IMR-90 (cell line): ENCODE data around the gene FOXC2. TPM values are rescaled to one million over a fixed set of nuclear protein-coding genes. Genes with fewer than 3 reads are reported as not detected.

Experiments used
- ATAC-seq: fragments of 200-7000 bp; cut with Tn5 transposase; 2 replicates; pipeline ENCODE4 v1.9.1; 2020; ENCODE audit warnings: low read depth, mild to moderate bottlenecking, moderate library complexity
- BruUV-seq: library from RNA; stranded (reverse); fragments of 400-500 nt; replicated peaks from 2 replicates; lab custom pipeline; 2021; lab: Mats Ljungman, UMichigan
- CTCF ChIA-PET: fragments of 300-600 bp; formaldehyde crosslinking; extraction: SDS; loops from one replicate; lab custom pipeline; 2021; ENCODE audit warnings: antibody characterized with exemption; lab: Yijun Ruan, JAX
- POLR2A ChIA-PET: fragments of 300-600 bp; sonication (Branson Sonifier 250); formaldehyde crosslinking; loops from one replicate; lab custom pipeline; 2022; ENCODE audit warnings: antibody characterized with exemption; ENCODE audit not compliant: unreplicated experiment; lab: Charles Lee
- DNase-seq: peaks from one replicate; pipeline ENCODE4 v3.0.0; 2013
- H2AFZ ChIP-seq: replicated peaks from 2 replicates; pipeline ENCODE3; 2013; ENCODE audit warnings: low read length, mild to moderate bottlenecking; ENCODE audit not compliant: poor library complexity
- H2AK5ac ChIP-seq: 2 replicates; pipeline ENCODE4 v1.6.1; 2013; ENCODE audit warnings: low read depth, low read length, inconsistent platforms
- H2AK9ac ChIP-seq: replicated peaks from 2 replicates; pipeline ENCODE3; 2013; ENCODE audit warnings: mild to moderate bottlenecking, low read depth, low read length, moderate library complexity; ENCODE audit not compliant: poor library complexity
- H2BK120ac ChIP-seq: 2 replicates; pipeline ENCODE4 v1.6.1; 2013; ENCODE audit warnings: low read depth, low read length, inconsistent platforms
- H2BK15ac ChIP-seq: 3 replicates; pipeline ENCODE4 v1.6.1; 2013; ENCODE audit warnings: low read depth, low read length, inconsistent platforms
- H2BK20ac ChIP-seq: 2 replicates; pipeline ENCODE4 v1.6.1; 2013; ENCODE audit warnings: low read depth, mild to moderate bottlenecking, inconsistent platforms, low read length, moderate library complexity
- H2BK5ac ChIP-seq: 2 replicates; pipeline ENCODE4 v1.6.1; 2013; ENCODE audit warnings: mild to moderate bottlenecking, low read depth, low read length, inconsistent platforms; ENCODE audit not compliant: poor library complexity, severe bottlenecking
- H3K14ac ChIP-seq: replicated peaks from 2 replicates; pipeline ENCODE4 v1.6.1; 2013; ENCODE audit warnings: low read depth, low read length, inconsistent platforms
- H3K18ac ChIP-seq: 2 replicates; pipeline ENCODE4 v1.6.1; 2013; ENCODE audit warnings: low read depth, low read length, control low read depth
- H3K23ac ChIP-seq: 2 replicates; pipeline ENCODE4 v1.6.1; 2013; ENCODE audit warnings: low read depth, low read length, inconsistent platforms
- H3K27ac ChIP-seq: 2 replicates; pipeline ENCODE4 v1.5.1; 2013; ENCODE audit warnings: mild to moderate bottlenecking, control low read depth, low read length; ENCODE audit not compliant: insufficient read depth
- H3K27me3 ChIP-seq: 2 replicates; pipeline ENCODE4 v1.6.1; 2013; ENCODE audit warnings: low read length; ENCODE audit not compliant: control insufficient read depth, insufficient read depth
- H3K36me3 ChIP-seq: 2 replicates; pipeline ENCODE4 v1.6.1; 2013; ENCODE audit warnings: low read length, mixed read lengths; ENCODE audit not compliant: control insufficient read depth, insufficient read depth
- H3K4ac ChIP-seq: 2 replicates; pipeline ENCODE4 v1.6.1; 2013; ENCODE audit warnings: low read depth, low read length, inconsistent platforms
- H3K4me1 ChIP-seq: 2 replicates; pipeline ENCODE4 v1.6.1; 2013; ENCODE audit warnings: low read length, mixed read lengths; ENCODE audit not compliant: control insufficient read depth, insufficient read depth
- H3K4me2 ChIP-seq: 2 replicates; pipeline ENCODE4 v1.6.1; 2013; ENCODE audit warnings: low read depth, mild to moderate bottlenecking, control low read depth, low read length, moderate library complexity
- H3K4me3 ChIP-seq: 2 replicates; pipeline ENCODE4 v1.5.1; 2013; ENCODE audit warnings: low read depth, mild to moderate bottlenecking, control low read depth, low read length, moderate library complexity; ENCODE audit not compliant: insufficient read depth
- H3K56ac ChIP-seq: 2 replicates; pipeline ENCODE4 v1.6.1; 2013; ENCODE audit warnings: low read length, inconsistent platforms; ENCODE audit not compliant: insufficient read depth; ENCODE audit errors: extremely low read depth
- H3K79me1 ChIP-seq, 2 experiments: 2 replicates each; pipeline ENCODE4 v1.6.1; 2013; ENCODE audit warnings: low read length in 2 of 2, inconsistent platforms in 1 of 2, low read depth in 1 of 2
- H3K9ac ChIP-seq: 2 replicates; pipeline ENCODE4 v1.6.1; 2013; ENCODE audit warnings: low read depth, low read length, control low read depth
- H3K9me1 ChIP-seq: 2 replicates; pipeline ENCODE4 v1.6.1; 2013; ENCODE audit warnings: low read length, inconsistent platforms; ENCODE audit not compliant: insufficient read depth
- H3K9me3 ChIP-seq: 2 replicates; pipeline ENCODE4 v1.6.1; 2013; ENCODE audit warnings: low read length; ENCODE audit not compliant: control insufficient read depth, insufficient read depth
- H4K20me1 ChIP-seq: 2 replicates; pipeline ENCODE4 v1.6.1; 2013; ENCODE audit warnings: low read length, inconsistent platforms; ENCODE audit not compliant: insufficient read depth
- H4K5ac ChIP-seq: 2 replicates; pipeline ENCODE4 v1.6.1; 2013; ENCODE audit warnings: mild to moderate bottlenecking, low read depth, low read length, control low read depth
- H4K8ac ChIP-seq, 2 experiments: 2 replicates each; pipeline ENCODE4 v1.6.1; 2013; ENCODE audit warnings: low read depth in 2 of 2, low read length in 2 of 2, control low read depth in 1 of 2, inconsistent platforms in 1 of 2
- H4K91ac ChIP-seq: 2 replicates; pipeline ENCODE4 v1.6.1; 2013; ENCODE audit warnings: low read depth, low read length, inconsistent platforms; ENCODE audit not compliant: insufficient read depth
- BHLHE40 ChIP-seq: fragments of 150-350 bp; IDR thresholded peaks from 2 replicates; pipeline ENCODE4 v1.6.1; 2016; ENCODE audit warnings: mild to moderate bottlenecking, low read depth, low read length
- CEBPB ChIP-seq: IDR thresholded peaks from 2 replicates; pipeline ENCODE4 v1.6.1; 2012; ENCODE audit warnings: low read depth, low read length, improper control_type of control experiment
- RAD21 ChIP-seq: IDR thresholded peaks from 2 replicates; pipeline ENCODE4 v1.6.1; 2012; ENCODE audit warnings: low read length, improper control_type of control experiment
- WGBS, 2 experiments: methylation state at CpG; one replicate each; pipeline versions ENCODE4 v1.1.5 to v1.1.7; 2013; ENCODE audit warnings: missing lambda C conversion rate in 2 of 2; ENCODE audit not compliant: insufficient read length in 1 of 2; ENCODE audit errors: extremely low coverage in 2 of 2; 5-methylcytosine and 5-hydroxymethylcytosine counted together
- dilution Hi-C: fragments of 300-500 bp; cut with HindIII; formaldehyde crosslinking; loops from one replicate; pipeline ENCODE4 v1.14.3; 2018; ENCODE audit warnings: low sequenced_read_pairs; ENCODE audit not compliant: unreplicated experiment
- in situ Hi-C: fragments of 300-500 bp; cut with MboI; formaldehyde crosslinking; loops from 3 replicates; pipeline ENCODE4 v1.14.3; 2019; ENCODE audit warnings: low sequenced_read_pairs, inconsistent platforms, mixed read lengths
- intact Hi-C: fragments of 100-400 bp; cut with micrococcal nuclease; formaldehyde crosslinking; loops from 2 replicates; pipeline ENCODE4 v1.10.0; 2022
- polyA plus RNA-seq, 3 experiments: library from polyadenylated mRNA; depleted of rRNA; stranded (reverse); fragments of >200 nt; gene quantifications; 2 replicates each; pipeline ENCODE4 v1.2.3, GENCODE V29; 2012; ENCODE audit warnings: low replicate concordance in 1 of 3
- total RNA-seq: library from RNA; depleted of rRNA; stranded (reverse); fragments of >200 nt; gene quantifications from 2 replicates; pipeline ENCODE4 v1.2.3, GENCODE V29; 2012

Gene FOXC2
- total and polyA plus RNA-seq, 2 of the 4 experiments (the other 2 are of a cell fraction) = 0.90 to 6.4 TPM

DNA sequence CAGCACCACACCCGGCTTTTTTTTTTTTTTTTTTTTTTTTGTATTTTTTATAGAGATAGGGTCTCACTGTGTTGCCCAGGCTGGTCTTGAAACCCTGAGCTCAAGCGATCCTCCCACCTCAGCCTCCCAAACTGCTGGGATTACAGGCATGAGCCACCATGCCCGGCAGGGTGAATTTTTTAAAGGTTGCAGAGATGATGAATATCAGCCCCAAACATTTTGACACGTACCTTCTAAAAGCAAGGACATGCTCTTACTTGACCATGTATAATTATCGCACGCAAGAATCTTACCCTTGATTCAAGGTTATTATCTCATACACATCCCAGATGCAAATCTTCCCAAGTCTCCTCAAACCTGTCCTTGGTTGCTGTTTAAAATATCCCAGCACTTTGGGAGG lies 4.3 kb upstream of the FOXC2 start:
- BruUV-seq = no TSS peak

More for the DNA sequence above, 4.3 kb upstream of the FOXC2 start:
- no peak overlapping the region for H3K23ac ChIP-seq
- peaks cover 0 to 5% of the 10 kb centered on the region in 2 experiments; a peak in 1 of 4 replicates for H3K79me1 ChIP-seq
- H3K9ac ChIP-seq = no peak overlapping the region
- TF ChIP-seq RAD21 (no peak), BHLHE40 (no peak), CEBPB (no peak)
- no peak overlapping the region for H4K8ac ChIP-seq
- H3K9me3 ChIP-seq = no peaks in the 10 kb centered on the region
- ChIA-PET CTCF (interaction anchor here (0.5 to 0.9 kb wide), 2 partner anchors 324 to 498 kb away, joined by 3 to 13 read pairs; no protein-coding TSS in a partner anchor), POLR2A (interaction anchor here (0.6 kb wide), 1 partner anchor 579 kb away, joined by 8 read pairs; no protein-coding TSS in a partner anchor)
- H2BK5ac ChIP-seq = no peak overlapping the region
- H3K4me2 ChIP-seq = no peak overlapping the region
- in situ Hi-C loops (loop anchor here (5.0 kb wide), 1 partner anchor 715 kb away; no protein-coding TSS in a partner anchor), dilution Hi-C loops (no loop called here), intact Hi-C loops (loop anchor here (5.0 to 10.0 kb wide), 2 partner anchors 820 to 1072 kb away; partner anchors contain the start of gene FBXO31)
- no peak overlapping the region for H4K91ac ChIP-seq
- H2AK5ac ChIP-seq = no peak overlapping the region
- H3K4ac ChIP-seq = no peak overlapping the region
- H2BK15ac ChIP-seq = no peak overlapping the region
- DNase-seq (no peak), ATAC-seq (no peak)
- H2BK20ac ChIP-seq = no peak overlapping the region
- no peak overlapping the region for H3K4me3 ChIP-seq
- peaks cover 2% of the 10 kb centered on the region; the same call in 1 of the 2 replicates for H3K4me1 ChIP-seq
- no peak overlapping the region for H3K56ac ChIP-seq
- H3K18ac ChIP-seq = no peak overlapping the region
- no peak overlapping the region for H3K14ac ChIP-seq
- H3K36me3 ChIP-seq = no peaks in the 10 kb centered on the region
- no CpG with 5 or more reads among the region's 6 CpGs for WGBS, 2 experiments
- H2AK9ac ChIP-seq = no peak overlapping the region
- no peaks in the 10 kb centered on the region for H3K27me3 ChIP-seq
- H4K5ac ChIP-seq = no peak overlapping the region
- no peak overlapping the region for H2BK120ac ChIP-seq
- no peaks in the 10 kb centered on the region for H3K9me1 ChIP-seq
- no peak overlapping the region for H3K27ac ChIP-seq
- H2AFZ ChIP-seq = no peak overlapping the region
- H4K20me1 ChIP-seq = no peaks in the 10 kb centered on the region
